OCI-LY3 (cell line): Measurements from ENCODE around the gene C12orf75.
"Not testable (repeated sequence)": the region's sequence is repeated elsewhere in the genome, so short reads cannot be mapped to it uniquely, and the experiment has no call there.

Experiments
- H2AFZ ChIP-seq: fragments of 200-600, 300-600 bp; shearing (Covaris generic); 2 replicates; pipeline ENCODE4 v1.6.0; 2014; ENCODE audit warnings: antibody characterized with exemption, low read depth, low read length
- H3K27ac ChIP-seq: fragments of 200-600, 300-600 bp; sonication (generic); 2 replicates; pipeline ENCODE4 v1.5.1; 2014; ENCODE audit warnings: mild to moderate bottlenecking, low read length, moderate library complexity, mixed read lengths
- H3K27me3 ChIP-seq: fragments of 200-600, 300-600 bp; sonication (generic); 2 replicates; pipeline ENCODE4 v1.6.1; 2014; ENCODE audit warnings: low read depth, low read length, mixed read lengths
- H3K36me3 ChIP-seq: fragments of 200-600, 300-600 bp; sonication (generic); replicated peaks from 2 replicates; pipeline ENCODE3; 2014; ENCODE audit warnings: low read depth, low read length, mixed read lengths
- H3K4me1 ChIP-seq: fragments of 300-600, 200-600 bp; sonication (generic); 2 replicates; pipeline ENCODE4 v1.6.1; 2014; ENCODE audit warnings: low read length, mixed read lengths
- H3K4me2 ChIP-seq: fragments of 200-600, 300-600 bp; sonication (generic); 2 replicates; pipeline ENCODE4 v1.6.1; 2014; ENCODE audit warnings: low read length, mixed read lengths
- H3K4me3 ChIP-seq: fragments of 300-600, 200-600 bp; sonication (generic); 2 replicates; pipeline ENCODE4 v1.5.1; 2014; ENCODE audit warnings: antibody characterized with exemption, mild to moderate bottlenecking, low read length, moderate library complexity
- H3K79me2 ChIP-seq: fragments of 300-600, 200-600 bp; shearing (Covaris generic); 2 replicates; pipeline ENCODE4 v1.6.1; 2014; ENCODE audit warnings: mild to moderate bottlenecking, low read length, mixed read lengths
- H3K9ac ChIP-seq: fragments of 300-600, 200-600 bp; shearing (Covaris generic); 2 replicates; pipeline ENCODE4 v1.6.0; 2014; ENCODE audit warnings: mild to moderate bottlenecking, low read length, moderate library complexity
- H3K9me3 ChIP-seq: fragments of 200-600, 300-600 bp; shearing (Covaris generic); 2 replicates; pipeline ENCODE4 v1.6.1; 2014; ENCODE audit warnings: low read length, mixed read lengths; ENCODE audit not compliant: insufficient read depth
- H4K20me1 ChIP-seq: fragments of 200-600, 300-600 bp; sonication (generic); 2 replicates; pipeline ENCODE4 v1.6.1; 2016; ENCODE audit warnings: low read length, mixed read lengths; ENCODE audit not compliant: insufficient read depth
- CTCF ChIP-seq: fragments of 200-600, 300-600 bp; sonication (generic); IDR thresholded peaks from 2 replicates; pipeline ENCODE4 v1.5.1; 2014; ENCODE audit warnings: antibody characterized with exemption, low read length, low read depth
- EZH2phosphoT487 ChIP-seq: fragments of 200-600 bp; shearing (Covaris generic); IDR thresholded peaks from 2 replicates; pipeline ENCODE4 v1.6.1; 2018; ENCODE audit warnings: antibody characterized with exemption, mixed run types, low read depth

Gene C12orf75

GRCh38 chr12:105402366-105402765 lies 71.9 kb downstream of the C12orf75 start:
- Histone ChIP-seq H2AFZ (no peak overlapping the region), H3K27ac (no peak overlapping the region), H3K9me3 (no peaks in the 10 kb centered on the region), H3K36me3 (no peaks in the 10 kb centered on the region), H3K9ac (no peak overlapping the region), H3K27me3 (no peaks in the 10 kb centered on the region), H3K4me3 (no peak overlapping the region), H3K79me2 (no peaks in the 10 kb centered on the region), H3K4me2 (no peak overlapping the region), H4K20me1 (no peaks in the 10 kb centered on the region), H3K4me1 (no peaks in the 10 kb centered on the region)
- TF ChIP-seq EZH2phosphoT487: no peak
- no peak for TF ChIP-seq CTCF

GRCh38 chr12:105403095-105403494 lies 72.6 kb downstream of the C12orf75 start:
- no peaks in the 10 kb centered on the region for H3K4me1 ChIP-seq
- no peaks in the 10 kb centered on the region for H3K36me3 ChIP-seq
- no peak overlapping the region for H3K4me3 ChIP-seq
- no peaks in the 10 kb centered on the region for H3K9me3 ChIP-seq
- H2AFZ ChIP-seq: no peak overlapping the region
- H3K9ac ChIP-seq: no peak overlapping the region
- no peak overlapping the region for H3K27ac ChIP-seq
- no peaks in the 10 kb centered on the region for H4K20me1 ChIP-seq
- no peak for TF ChIP-seq EZH2phosphoT487
- TF ChIP-seq CTCF: no peak
- no peaks in the 10 kb centered on the region for H3K79me2 ChIP-seq
- no peak overlapping the region for H3K4me2 ChIP-seq
- no peaks in the 10 kb centered on the region for H3K27me3 ChIP-seq

GRCh38 chr12:105404134-105404533 lies 73.6 kb downstream of the C12orf75 start:
- not testable (repeated sequence) for H3K27me3 ChIP-seq, H3K79me2 ChIP-seq, H3K27ac ChIP-seq, H3K4me1 ChIP-seq, H3K4me3 ChIP-seq, H3K9ac ChIP-seq, H2AFZ ChIP-seq, H3K4me2 ChIP-seq, H3K9me3 ChIP-seq, H4K20me1 ChIP-seq, H3K36me3 ChIP-seq

DNA sequence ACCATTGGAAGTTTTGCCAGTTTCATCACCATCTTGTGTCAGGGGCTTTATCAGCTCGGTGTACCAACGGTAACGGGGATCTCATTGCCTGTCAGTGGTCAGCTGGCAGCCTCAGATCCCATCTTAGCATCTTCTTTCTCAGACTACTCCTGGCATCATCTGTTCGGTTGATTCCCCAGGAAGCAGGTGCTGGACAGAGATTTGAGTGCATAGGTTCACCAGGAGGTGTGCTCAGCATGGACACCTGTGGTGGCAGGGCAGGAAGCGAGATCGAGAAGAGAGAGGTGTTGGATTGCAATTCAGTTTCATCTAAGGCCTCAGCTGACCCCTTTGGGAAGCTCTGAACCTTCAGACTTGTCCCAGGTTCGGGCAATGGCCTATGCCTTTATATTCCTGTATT lies 76.0 kb downstream of the C12orf75 start:
- no peak overlapping the region for H3K9ac ChIP-seq
- no peaks in the 10 kb centered on the region for H3K27me3 ChIP-seq
- H3K4me1 ChIP-seq: no peaks in the 10 kb centered on the region
- no peaks in the 10 kb centered on the region for H3K36me3 ChIP-seq
- H3K9me3 ChIP-seq: no peaks in the 10 kb centered on the region
- TF ChIP-seq EZH2phosphoT487 (no peak), CTCF (no peak)
- no peak overlapping the region for H3K4me2 ChIP-seq
- no peak overlapping the region for H2AFZ ChIP-seq
- no peak overlapping the region for H3K4me3 ChIP-seq
- no peaks in the 10 kb centered on the region for H3K79me2 ChIP-seq
- H4K20me1 ChIP-seq: no peaks in the 10 kb centered on the region
- no peak overlapping the region for H3K27ac ChIP-seq

- Histone ChIP-seq H3K9ac (no peak overlapping the region), H2AFZ (no peak overlapping the region), H3K9me3 (no peaks in the 10 kb centered on the region), H3K4me3 (no peak overlapping the region), H3K36me3 (no peaks in the 10 kb centered on the region), H3K27ac (no peak overlapping the region), H3K27me3 (no peaks in the 10 kb centered on the region), H4K20me1 (no peaks in the 10 kb centered on the region), H3K79me2 (no peaks in the 10 kb centered on the region), H3K4me2 (no peak overlapping the region), H3K4me1 (no peaks in the 10 kb centered on the region)
- TF ChIP-seq EZH2phosphoT487 (no peak), CTCF (no peak)
These were observed 78.8 kb downstream of the C12orf75 start for GRCh38 chr12:105409279-105409678.
